HepG2 (cell line): ENCODE results near the gene TSNAXIP1. TPM values are rescaled to one million over a fixed set of nuclear protein-coding genes. Genes with fewer than 3 reads are reported as not detected.

Source experiments
- BCL6 ChIP-seq: IDR thresholded peaks from 2 replicates; pipeline ENCODE4 v1.6.1; 2016; ENCODE audit warnings: missing genetic modification reagents, missing compliant biosample characterization
- BORCS8-MEF2B ChIP-seq: sonication (generic); formaldehyde crosslinking; IDR thresholded peaks from 2 replicates; pipeline ENCODE4 v1.8.0; 2022; ENCODE audit warnings: mild to moderate bottlenecking, missing genetic modification reagents
- DZIP1 ChIP-seq: sonication (generic); formaldehyde crosslinking; IDR thresholded peaks from 2 replicates; pipeline ENCODE4 v1.5.0; 2020; ENCODE audit warnings: mild to moderate bottlenecking, missing genetic modification reagents
- E2F5 ChIP-seq: sonication (generic); formaldehyde crosslinking; conservative IDR thresholded peaks from 2 replicates; pipeline ENCODE4 v1.4.0; 2020; ENCODE audit warnings: missing genetic modification reagents
- FOSL2 ChIP-seq: sonication (generic); formaldehyde crosslinking; IDR thresholded peaks from 2 replicates; pipeline ENCODE4 v1.4.0; 2020; ENCODE audit warnings: missing genetic modification reagents
- FOXK2 ChIP-seq: fragments of 450-650 bp; IDR thresholded peaks from 2 replicates; pipeline ENCODE4 v1.6.1; 2016
- HMGA1 ChIP-seq: sonication (generic); formaldehyde crosslinking; conservative IDR thresholded peaks from 2 replicates; pipeline ENCODE4 v1.4.0; 2020; ENCODE audit warnings: missing genetic modification reagents
- JUND ChIP-seq: sonication (generic); formaldehyde crosslinking; IDR thresholded peaks from 2 replicates; pipeline ENCODE4 v1.8.0; 2022; ENCODE audit warnings: mild to moderate bottlenecking, missing genetic modification reagents
- KAT7 ChIP-seq: IDR thresholded peaks from 2 replicates; pipeline ENCODE4 v1.6.1; 2018; ENCODE audit warnings: borderline replicate concordance, missing compliant biosample characterization
- KMT2B ChIP-seq: IDR thresholded peaks from 2 replicates; pipeline ENCODE4 v1.6.1; 2016; ENCODE audit warnings: missing genetic modification reagents, missing compliant biosample characterization
- LBX2 ChIP-seq: sonication (generic); formaldehyde crosslinking; IDR thresholded peaks from 2 replicates; pipeline ENCODE4 v1.5.0; 2020; ENCODE audit warnings: missing genetic modification reagents, mild to moderate bottlenecking, borderline replicate concordance
- MAF1 ChIP-seq: sonication (generic); formaldehyde crosslinking; IDR thresholded peaks from 2 replicates; pipeline ENCODE4 v1.5.0; 2020; ENCODE audit warnings: missing genetic modification reagents, borderline replicate concordance
- NCOR1 ChIP-seq: fragments of 200-600 bp; sonication (generic); IDR thresholded peaks from 2 replicates; pipeline ENCODE4 v1.7.0; 2017; ENCODE audit warnings: antibody characterized with exemption, low read length, borderline replicate concordance
- POLR2G ChIP-seq: fragments of 200-400 bp; formaldehyde crosslinking; IDR thresholded peaks from 2 replicates; pipeline ENCODE4 v1.6.1; 2018; ENCODE audit warnings: mild to moderate bottlenecking, low read depth, low read length, moderate library complexity
- RAD51 ChIP-seq: fragments of 450-650 bp; IDR thresholded peaks from 2 replicates; pipeline ENCODE4 v1.6.1; 2016; ENCODE audit warnings: borderline replicate concordance
- RARG ChIP-seq: sonication (generic); formaldehyde crosslinking; IDR thresholded peaks from 2 replicates; pipeline ENCODE4 v1.4.0; 2020; ENCODE audit warnings: low read depth, mild to moderate bottlenecking, missing genetic modification reagents
- SNRNP70 ChIP-seq: fragments of 200-400 bp; formaldehyde crosslinking; IDR thresholded peaks from 2 replicates; pipeline ENCODE4 v1.6.1; 2017; ENCODE audit warnings: mild to moderate bottlenecking, low read depth, low read length, moderate library complexity
- ZBTB42 ChIP-seq: sonication (generic); formaldehyde crosslinking; IDR thresholded peaks from 2 replicates; pipeline ENCODE4 v1.5.0; 2020; ENCODE audit warnings: mild to moderate bottlenecking, missing genetic modification reagents
- ZC3H13 ChIP-seq: sonication (generic); formaldehyde crosslinking; IDR thresholded peaks from 2 replicates; pipeline ENCODE4 v1.8.1; 2023; ENCODE audit warnings: mild to moderate bottlenecking, missing genetic modification reagents, moderate library complexity
- ZNF251 ChIP-seq: sonication (generic); formaldehyde crosslinking; IDR thresholded peaks from 2 replicates; pipeline ENCODE4 v1.9.0; 2021; ENCODE audit warnings: mild to moderate bottlenecking, missing genetic modification reagents
- ZNF430 ChIP-seq: sonication (generic); formaldehyde crosslinking; IDR thresholded peaks from 2 replicates; pipeline ENCODE4 v1.9.0; 2021; ENCODE audit warnings: mild to moderate bottlenecking, missing genetic modification reagents
- polyA plus RNA-seq, 8 experiments: library from polyadenylated mRNA; depleted of rRNA in 3 of 8; stranded (reverse) in 7 of 8; unstranded in 1 of 8; fragments of >200 nt; fragmentation: Illumina TruSeq in 4 of 8; extraction: Trizol in 4 of 8; gene quantifications; 2 replicates each; pipeline versions ENCODE4 v1.2.1 to v1.2.3, GENCODE V29; 2011 to 2016; ENCODE audit warnings: low read depth in 4 of 8, missing spikeins in 1 of 8, mixed read lengths in 1 of 8; ENCODE audit not compliant: insufficient read depth in 1 of 8
- total RNA-seq, 5 experiments: library from RNA; depleted of rRNA; stranded (reverse); fragments of >200 nt; fragmentation: Illumina TruSeq; extraction: Trizol; gene quantifications; 2 replicates each; pipeline ENCODE4 v1.2.3, GENCODE V29; 2016; ENCODE audit warnings: low read depth in 1 of 5
- TF ChIP-seq, protein P1 (sequence below): sonication (generic); formaldehyde crosslinking; IDR thresholded peaks from 2 replicates; pipeline ENCODE4 v1.8.0; 2022; ENCODE audit warnings: missing genetic modification reagents, low read depth, mild to moderate bottlenecking, borderline replicate concordance
- TF ChIP-seq, protein P2 (sequence below): sonication (generic); formaldehyde crosslinking; IDR thresholded peaks from 2 replicates; pipeline ENCODE4 v1.4.0; 2020; ENCODE audit warnings: missing genetic modification reagents

TSNAXIP1 gene
- total and polyA plus RNA-seq, 2 of the 13 experiments (the other 11 are each of a cell fraction or from before 2014, with no cell fraction given): 0.37 to 0.86 TPM

DNA sequence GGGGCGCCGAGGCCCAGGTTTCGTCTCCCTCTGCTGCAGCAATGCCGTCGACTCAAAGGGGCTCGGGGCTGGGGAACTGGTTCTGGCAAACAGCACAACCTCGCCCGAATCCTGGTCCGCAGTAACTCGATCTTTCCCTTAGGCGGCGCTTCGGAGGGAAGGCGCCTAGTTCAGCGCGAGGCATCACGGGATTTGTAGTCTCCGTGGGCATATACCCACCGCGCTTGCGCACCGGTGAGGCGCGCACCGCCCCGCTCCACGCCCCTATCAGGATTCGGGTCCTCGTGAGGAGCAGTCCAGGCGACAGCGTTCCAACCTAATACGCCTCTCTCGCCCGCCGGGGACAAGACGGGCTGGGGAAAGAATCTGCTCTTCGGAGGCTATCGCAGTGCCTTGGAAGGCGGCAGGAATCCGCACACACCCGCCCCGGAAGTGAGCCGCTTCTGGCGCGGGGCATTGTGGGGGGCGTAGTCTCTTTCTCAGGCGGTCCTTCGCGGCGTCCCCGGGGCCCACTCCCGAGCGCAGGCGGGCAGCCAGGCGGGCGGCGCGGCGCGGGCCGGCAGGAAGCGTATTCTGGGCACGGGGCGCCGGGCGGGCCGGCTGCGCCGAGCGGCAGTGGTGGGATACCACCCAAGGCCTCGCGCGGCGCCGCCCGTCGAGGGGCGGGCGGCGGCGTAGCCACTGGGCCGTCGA lies 35.3 kb downstream of the TSNAXIP1 start, which contains the start of gene THAP11 (continued):
- no peak for TF ChIP-seq DZIP1 (CRISPR knock-in tag)
- no peak for TF ChIP-seq ZC3H13 (CRISPR knock-in tag)
- no peak for TF ChIP-seq BCL6 (CRISPR knock-in tag)
- TF ChIP-seq LBX2 (CRISPR knock-in tag): no peak
- TF ChIP-seq BORCS8-MEF2B: 0 out of 2 replicates have a peak, but pooled peaks have one; percentile 56
- no peak for TF ChIP-seq RARG (CRISPR knock-in tag)
- no peak for TF ChIP-seq FOXK2
- TF ChIP-seq E2F5 (CRISPR knock-in tag): peak; percentile 79
- 0 out of 2 replicates have a peak, but pooled peaks have one; percentile 52 for TF ChIP-seq MAF1 (CRISPR knock-in tag)
- TF ChIP-seq, protein P1, sequence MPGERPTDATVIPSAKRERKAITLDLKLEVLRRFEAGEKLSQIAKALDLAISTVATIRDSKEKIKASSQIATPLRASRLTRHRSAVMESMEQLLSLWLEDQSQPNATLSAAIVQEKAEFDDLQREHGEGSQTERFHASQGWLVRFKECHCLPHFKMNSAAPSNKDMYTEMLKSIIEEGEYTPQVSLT (CRISPR knock-in tag): no peak
- peak; percentile 56 for TF ChIP-seq FOSL2 (CRISPR knock-in tag)
- TF ChIP-seq NCOR1: peak; percentile 34; the same call in 1 of the 2 replicates
- TF ChIP-seq, protein P2, sequence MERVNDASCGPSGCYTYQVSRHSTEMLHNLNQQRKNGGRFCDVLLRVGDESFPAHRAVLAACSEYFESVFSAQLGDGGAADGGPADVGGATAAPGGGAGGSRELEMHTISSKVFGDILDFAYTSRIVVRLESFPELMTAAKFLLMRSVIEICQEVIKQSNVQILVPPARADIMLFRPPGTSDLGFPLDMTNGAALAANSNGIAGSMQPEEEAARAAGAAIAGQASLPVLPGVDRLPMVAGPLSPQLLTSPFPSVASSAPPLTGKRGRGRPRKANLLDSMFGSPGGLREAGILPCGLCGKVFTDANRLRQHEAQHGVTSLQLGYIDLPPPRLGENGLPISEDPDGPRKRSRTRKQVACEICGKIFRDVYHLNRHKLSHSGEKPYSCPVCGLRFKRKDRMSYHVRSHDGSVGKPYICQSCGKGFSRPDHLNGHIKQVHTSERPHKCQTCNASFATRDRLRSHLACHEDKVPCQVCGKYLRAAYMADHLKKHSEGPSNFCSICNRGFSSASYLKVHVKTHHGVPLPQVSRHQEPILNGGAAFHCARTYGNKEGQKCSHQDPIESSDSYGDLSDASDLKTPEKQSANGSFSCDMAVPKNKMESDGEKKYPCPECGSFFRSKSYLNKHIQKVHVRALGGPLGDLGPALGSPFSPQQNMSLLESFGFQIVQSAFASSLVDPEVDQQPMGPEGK: peak; percentile 46; the same call in 1 of the 2 replicates
- no peak for TF ChIP-seq ZNF251 (CRISPR knock-in tag)
- 0 out of 2 replicates have a peak, but pooled peaks have one; percentile 66 for TF ChIP-seq ZBTB42 (CRISPR knock-in tag)
- TF ChIP-seq RAD51: no peak
- TF ChIP-seq KMT2B (CRISPR knock-in tag): peak; percentile 78
- TF ChIP-seq JUND (CRISPR knock-in tag): no peak
- no peak for TF ChIP-seq HMGA1
- TF ChIP-seq POLR2G: peak; percentile 83
- no peak for TF ChIP-seq SNRNP70
- no peak for TF ChIP-seq KAT7 (CRISPR knock-in tag)
- peak; percentile 54 for TF ChIP-seq ZNF430 (CRISPR knock-in tag)
